CD4-positive, alpha-beta memory T cell (primary cell): Measurements from ENCODE around the gene BCAR1. TPM values are rescaled to one million over a fixed set of nuclear protein-coding genes. Genes with fewer than 3 reads are reported as not detected.
A peak's percentile ranks its signal among the peaks of the same experiment; 100 is the strongest.

Experiments
- CTCF ChIA-PET: fragments of 350-600 bp; sonication (Branson Sonifier 250); formaldehyde crosslinking; loops from one replicate; lab custom pipeline; 2021; ENCODE audit warnings: inconsistent platforms; ENCODE audit not compliant: partially characterized antibody; lab: Charles Lee
- POLR2A ChIA-PET: fragments of 350-600 bp; sonication (Branson Sonifier 250); formaldehyde crosslinking; loops from one replicate; lab custom pipeline; 2021; ENCODE audit not compliant: partially characterized antibody; lab: Charles Lee
- DNase-seq, 5 donors: peaks; one replicate each; pipeline versions ENCODE4 v3.0.0 to v3.0.0-alpha.2; 2020 to 2022; ENCODE audit warnings: mixed read lengths in 1 of 5
- H3K27ac ChIP-seq: one replicate; pipeline ENCODE4 v1.7.0; 2013; ENCODE audit warnings: low read depth, low read length
- H3K27me3 ChIP-seq: 2 replicates; pipeline ENCODE4 v1.7.0; 2013; ENCODE audit warnings: mild to moderate bottlenecking, low read length, moderate library complexity; ENCODE audit not compliant: insufficient read depth
- H3K36me3 ChIP-seq: 2 replicates; pipeline ENCODE4 v1.7.0; 2013; ENCODE audit warnings: mild to moderate bottlenecking, low read length, moderate library complexity; ENCODE audit not compliant: insufficient read depth
- H3K4me1 ChIP-seq: 2 replicates; pipeline ENCODE4 v1.7.0; 2013; ENCODE audit warnings: mild to moderate bottlenecking, low read length, moderate library complexity; ENCODE audit not compliant: insufficient read depth
- H3K4me3 ChIP-seq, 2 donors: one replicate each; pipeline ENCODE4 v1.7.0; 2013; ENCODE audit warnings: low read length in 2 of 2, mild to moderate bottlenecking in 1 of 2
- H3K9me3 ChIP-seq, 2 donors: one replicate each; pipeline ENCODE4 v1.7.0; 2013; ENCODE audit warnings: low read length in 2 of 2, control low read depth in 1 of 2; ENCODE audit not compliant: control insufficient read depth in 1 of 2
- H3K27ac Mint-ChIP-seq, 7 donors: one replicate each; pipeline ENCODE4 v1.8.0; 2020 to 2021; ENCODE audit warnings: mixed read lengths in 7 of 7, mild to moderate bottlenecking in 6 of 7, inconsistent platforms in 3 of 7, moderate library complexity in 3 of 7
- H3K27me3 Mint-ChIP-seq, 2 donors: one replicate each; pipeline ENCODE4 v1.8.0; 2020 to 2021; ENCODE audit warnings: mixed read lengths in 2 of 2
- H3K36me3 Mint-ChIP-seq, 2 donors: one replicate each; pipeline ENCODE4 v1.8.0; 2020 to 2021; ENCODE audit warnings: mixed read lengths in 2 of 2, inconsistent platforms in 1 of 2, mild to moderate bottlenecking in 1 of 2
- H3K4me1 Mint-ChIP-seq, 4 donors: one replicate each; pipeline ENCODE4 v1.8.0; 2020 to 2021; ENCODE audit warnings: mixed read lengths in 4 of 4, mild to moderate bottlenecking in 1 of 4
- H3K4me3 Mint-ChIP-seq, 8 donors: one replicate each; pipeline ENCODE4 v1.8.0; 2020 to 2021; ENCODE audit warnings: mixed read lengths in 8 of 8, mild to moderate bottlenecking in 7 of 8, moderate library complexity in 6 of 8, inconsistent platforms in 3 of 8
- H3K9me3 Mint-ChIP-seq, 8 donors: one replicate each; pipeline ENCODE4 v1.8.0; 2020 to 2021; ENCODE audit warnings: mixed read lengths in 8 of 8, mild to moderate bottlenecking in 5 of 8, inconsistent platforms in 3 of 8, moderate library complexity in 1 of 8
- intact Hi-C: fragments of 100-400 bp; cut with micrococcal nuclease; formaldehyde crosslinking; loops from one replicate; pipeline ENCODE4 v1.15.1; 2023
- polyA plus RNA-seq, 2 donors: library from polyadenylated mRNA; unstranded; fragments of 300-500 nt; fragmentation: Illumina TruSeq; gene quantifications; one replicate each; pipeline ENCODE4 v1.2.3, GENCODE V29; 2021
- total RNA-seq, 2 experiments: library from RNA; stranded (reverse); gene quantifications; one replicate each; pipeline ENCODE4 v1.2.3, GENCODE V29; 2021

Gene BCAR1
- total and polyA plus RNA-seq, 4 experiments from 2014 or later, result 0.30 to 0.36 TPM; not detected in 2

DNA sequence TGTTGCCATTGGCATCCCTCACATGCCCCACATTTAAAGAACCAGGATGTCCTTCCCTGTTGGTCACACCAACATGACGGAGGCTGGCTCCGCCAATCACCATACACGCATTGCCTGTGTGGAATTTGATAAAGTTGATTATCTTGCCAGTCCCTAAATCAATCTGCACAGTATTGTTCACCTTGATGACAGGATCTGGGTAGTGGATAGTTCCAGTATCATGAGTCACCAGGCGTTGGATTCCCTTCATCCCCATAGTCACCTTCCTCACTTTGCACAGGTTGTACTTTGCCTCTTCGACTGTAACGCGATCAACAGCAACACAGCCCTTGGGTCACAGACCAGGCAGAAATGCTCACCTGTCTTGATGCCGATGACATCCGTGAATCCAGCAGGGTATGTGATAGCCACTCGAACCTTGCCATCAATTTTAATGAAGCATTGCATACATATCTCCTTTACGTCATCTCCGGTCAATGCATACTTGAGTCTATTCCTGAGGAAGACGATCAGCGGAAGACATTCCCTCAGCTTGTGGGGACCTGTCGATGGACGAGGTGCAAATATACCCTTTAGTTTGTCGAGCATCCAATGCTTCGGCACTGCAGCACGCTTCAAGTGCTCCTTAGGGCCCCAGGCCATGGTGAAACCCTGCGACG is 58.7 kb downstream of the BCAR1 start:
- no peaks in the 10 kb centered on the region for H3K9me3 ChIP-seq
- no peaks in the 10 kb centered on the region for H3K9me3 Mint-ChIP-seq
- DNase-seq, result no peak
- H3K27ac ChIP-seq, result no peak overlapping the region
- H3K36me3 Mint-ChIP-seq, result no peaks in the 10 kb centered on the region
- H3K36me3 ChIP-seq, result no peaks in the 10 kb centered on the region
- peaks cover 3% of the 10 kb centered on the region for H3K27me3 ChIP-seq
- no peak overlapping the region for H3K27ac Mint-ChIP-seq
- peaks cover 5 to 9% of the 10 kb centered on the region in 2 donors for H3K27me3 Mint-ChIP-seq
- no peaks in the 10 kb centered on the region for H3K4me1 Mint-ChIP-seq
- CTCF ChIA-PET, result no interaction called here
- intact Hi-C loops, result no loop called here
- POLR2A ChIA-PET, result no interaction called here
- H3K4me1 ChIP-seq, result no peaks in the 10 kb centered on the region
- H3K4me3 Mint-ChIP-seq, result no peak overlapping the region
- no peak overlapping the region for H3K4me3 ChIP-seq

DNA sequence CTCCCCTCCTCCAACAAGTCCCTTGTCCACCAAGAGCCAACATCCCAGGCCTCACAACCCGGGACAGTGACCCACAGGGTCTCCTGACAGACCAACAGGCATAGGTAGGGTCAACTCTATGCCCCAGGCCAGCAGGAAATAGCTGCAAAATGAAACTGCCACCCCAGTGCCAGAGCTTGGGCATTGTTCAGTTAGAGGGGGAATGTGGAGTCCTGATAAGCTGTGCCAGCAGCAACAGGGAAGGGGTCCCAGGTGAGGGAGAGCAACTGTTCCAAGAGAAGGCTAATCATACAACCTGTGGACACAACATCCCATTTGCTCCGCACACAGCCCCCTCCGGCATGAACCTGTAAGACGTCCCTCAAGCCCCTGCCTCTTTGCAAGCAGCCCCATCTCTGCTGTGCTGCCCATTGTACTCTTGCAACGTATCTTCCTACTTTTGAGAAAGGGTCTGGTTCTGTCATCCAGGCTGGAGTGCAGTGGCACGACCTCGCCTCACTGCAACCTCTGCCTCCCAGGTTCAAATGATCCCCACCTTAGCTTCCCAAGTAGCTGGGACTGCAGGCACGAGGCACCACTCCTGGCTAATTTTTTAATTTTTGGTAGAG is 61.7 kb downstream of the BCAR1 start:
- H3K27ac Mint-ChIP-seq, result no peak overlapping the region
- DNase-seq, result no peak
- intact Hi-C loops, result no loop called here
- H3K9me3 Mint-ChIP-seq, result peaks cover 0 to under 1% (median 0%) of the 10 kb centered on the region in 8 donors
- CTCF ChIA-PET, result interaction anchor here (3.4 kb wide), 1 partner anchor 9 kb away, joined by 17 read pairs; no protein-coding TSS in a partner anchor
- H3K36me3 Mint-ChIP-seq, result no peaks in the 10 kb centered on the region
- H3K4me3 ChIP-seq, result no peak overlapping the region
- H3K4me3 Mint-ChIP-seq, result no peak overlapping the region
- no peaks in the 10 kb centered on the region for H3K9me3 ChIP-seq
- no peaks in the 10 kb centered on the region for H3K36me3 ChIP-seq
- POLR2A ChIA-PET, result no interaction called here
- H3K4me1 Mint-ChIP-seq, result no peaks in the 10 kb centered on the region
- H3K27ac ChIP-seq, result no peak overlapping the region
- no peaks in the 10 kb centered on the region for H3K4me1 ChIP-seq
- peaks cover 3 to 4% of the 10 kb centered on the region in 2 donors for H3K27me3 Mint-ChIP-seq
- H3K27me3 ChIP-seq, result peaks cover 3% of the 10 kb centered on the region

DNA sequence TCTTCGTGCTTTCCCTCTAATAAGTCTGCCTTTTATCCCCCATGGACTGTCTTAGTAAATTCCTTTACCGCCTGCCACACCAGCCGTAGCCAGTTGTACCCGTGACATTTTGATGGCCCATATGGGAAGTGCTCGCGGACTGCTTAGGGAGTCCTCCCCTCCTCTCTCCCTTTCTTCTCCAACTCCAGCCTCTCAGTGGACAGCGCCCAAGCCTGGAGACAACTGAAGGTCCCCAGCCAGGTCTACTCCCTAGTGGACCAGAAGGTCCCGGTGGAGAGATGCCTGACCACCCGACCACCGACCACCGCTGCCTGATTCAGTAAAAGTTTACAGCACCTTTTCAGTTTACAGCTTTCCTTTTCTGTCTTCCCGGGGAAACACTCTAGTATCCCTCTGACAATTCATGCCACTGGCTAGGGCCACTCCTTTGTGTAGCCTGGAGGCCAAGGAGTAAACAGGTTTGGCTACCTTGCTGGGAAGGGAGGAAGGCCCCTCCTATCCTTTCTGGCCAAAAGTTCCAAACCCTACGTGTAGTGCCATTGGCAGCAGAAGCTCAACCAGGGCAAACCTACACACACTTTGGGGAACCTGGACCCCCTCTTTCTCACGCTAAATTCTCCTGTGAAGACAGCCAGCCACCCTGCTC is 62.5 kb downstream of the BCAR1 start:
- Histone ChIP-seq H3K27me3 (peaks cover 3% of the 10 kb centered on the region), H3K36me3 (no peaks in the 10 kb centered on the region), H3K27ac (no peak overlapping the region), H3K4me1 (no peaks in the 10 kb centered on the region), H3K4me3 (no peak overlapping the region), H3K9me3 (no peaks in the 10 kb centered on the region)
- Mint-ChIP-seq H3K4me1 (no peaks in the 10 kb centered on the region), H3K9me3 (peaks cover 0 to 2% (median 0%) of the 10 kb centered on the region in 8 donors), H3K4me3 (no peak overlapping the region), H3K27ac (peak overlapping the region in 1 of 7 donors; percentile 23), H3K27me3 (peaks cover 3 to 4% of the 10 kb centered on the region in 2 donors), H3K36me3 (no peaks in the 10 kb centered on the region)
- ChIA-PET CTCF (interaction anchor here (3.4 kb wide), 1 partner anchor 10 kb away, joined by 17 read pairs; no protein-coding TSS in a partner anchor), POLR2A (no interaction called here)
- DNase-seq, result no peak
- intact Hi-C loops, result no loop called here

DNA sequence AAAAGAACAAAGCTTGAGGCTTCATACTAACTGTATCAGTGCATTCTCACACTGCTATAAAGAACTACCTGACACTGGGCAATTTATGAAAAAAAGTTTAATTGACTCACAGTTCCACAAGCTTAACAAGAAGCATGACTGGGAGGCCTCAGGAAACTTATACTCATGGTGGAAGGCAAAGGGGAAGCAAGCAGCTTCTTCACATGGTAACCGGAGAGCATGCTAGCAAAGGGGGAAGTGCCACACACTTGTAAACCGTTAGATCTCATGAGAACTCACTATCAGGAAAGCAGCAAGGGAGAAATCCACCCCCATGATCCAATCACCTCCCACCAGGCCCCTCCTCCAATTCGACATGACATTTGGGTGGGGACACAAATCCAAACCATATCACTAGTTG is 69.8 kb downstream of the BCAR1 start:
- CTCF ChIA-PET, result interaction anchor here (1.0 to 1.1 kb wide), 2 partner anchors 18 to 223 kb away, joined by 3 to 4 read pairs; no protein-coding TSS in a partner anchor
- no peaks in the 10 kb centered on the region for H3K36me3 ChIP-seq
- intact Hi-C loops, result no loop called here

DNA sequence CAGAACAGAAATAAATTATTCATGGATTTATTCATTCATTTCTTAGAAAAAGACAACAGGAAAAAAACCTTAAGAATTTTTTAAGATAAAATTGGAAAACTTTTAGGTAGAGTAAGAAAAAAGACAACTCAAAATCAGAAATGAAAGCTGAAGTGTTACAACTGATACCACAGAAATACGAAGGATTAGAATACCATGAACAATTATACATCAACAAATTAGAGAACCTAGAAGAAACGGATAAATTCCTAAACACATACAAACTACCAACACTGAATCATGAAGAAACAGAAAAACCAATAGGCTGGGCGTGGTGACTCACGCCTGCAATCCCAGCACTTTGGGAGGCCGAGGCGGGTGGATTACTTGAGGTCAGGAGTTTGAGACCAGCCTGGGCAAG is 72.2 kb downstream of the BCAR1 start:
- no peak for DNase-seq
- CTCF ChIA-PET, result no interaction called here
- H3K9me3 ChIP-seq, result peaks cover 0 to 17% of the 10 kb centered on the region in 2 donors
- H3K4me3 ChIP-seq, result no peak overlapping the region
- Mint-ChIP-seq H3K9me3 (peaks cover 3 to 41% (median 34%) of the 10 kb centered on the region in 8 donors), H3K36me3 (peaks cover 10 to 19% of the 10 kb centered on the region in 2 donors), H3K27ac (no peak overlapping the region), H3K27me3 (no peaks in the 10 kb centered on the region), H3K4me1 (no peaks in the 10 kb centered on the region), H3K4me3 (no peak overlapping the region)
- intact Hi-C loops, result no loop called here
- H3K27me3 ChIP-seq, result no peaks in the 10 kb centered on the region
- H3K27ac ChIP-seq, result no peak overlapping the region
- no peaks in the 10 kb centered on the region for H3K36me3 ChIP-seq
- H3K4me1 ChIP-seq, result no peaks in the 10 kb centered on the region
- POLR2A ChIA-PET, result no interaction called here

More for the DNA sequence above, 69.8 kb downstream of the BCAR1 start:
- Mint-ChIP-seq H3K27ac (no peak overlapping the region), H3K36me3 (peaks cover 4 to 11% of the 10 kb centered on the region in 2 donors), H3K9me3 (peaks cover 0 to 22% (median 17%) of the 10 kb centered on the region in 8 donors), H3K4me3 (no peak overlapping the region), H3K27me3 (peaks cover 0 to 1% of the 10 kb centered on the region in 2 donors), H3K4me1 (no peaks in the 10 kb centered on the region)
- Histone ChIP-seq H3K27me3 (no peaks in the 10 kb centered on the region), H3K9me3 (peaks cover 0 to 8% of the 10 kb centered on the region in 2 donors), H3K27ac (no peak overlapping the region), H3K4me3 (no peak overlapping the region), H3K4me1 (no peaks in the 10 kb centered on the region)
- POLR2A ChIA-PET, result no interaction called here
- DNase-seq, result no peak

Other genes with a start within 250 kb of the BCAR1 start
- under 1 TPM; 0.17 to 0.20 TPM for gene LDHD, start 134.8 kb downstream of the BCAR1 start, total RNA-seq
- under 1 TPM in 1 of 2 donors, not detected in 1; 0.09 TPM for gene LDHD, start 134.8 kb downstream of the BCAR1 start, polyA plus RNA-seq
- gene ZFP1, start 103.1 kb downstream of the BCAR1 start, total RNA-seq, result 10 to 100 TPM; 11.7 to 13.4 TPM
- 10 to 100 TPM; 18.4 to 22.3 TPM for gene ZFP1, start 103.1 kb downstream of the BCAR1 start, polyA plus RNA-seq
- not detected for gene CTRB2, start 44.5 kb downstream of the BCAR1 start, total RNA-seq
- gene CTRB2, start 44.5 kb downstream of the BCAR1 start, polyA plus RNA-seq, result not detected
- gene CTRB1, start 32.6 kb downstream of the BCAR1 start, total RNA-seq, result not detected
- not detected for gene CTRB1, start 32.6 kb downstream of the BCAR1 start, polyA plus RNA-seq
- gene CFDP1, start 181.9 kb upstream of the BCAR1 start, total RNA-seq, result 10 to 100 TPM; 41.8 to 42.4 TPM
- 10 to 100 TPM; 37.1 to 42.0 TPM for gene CFDP1, start 181.9 kb upstream of the BCAR1 start, polyA plus RNA-seq
- 10 to 100 TPM; 50.7 to 54.3 TPM for gene TMEM170A, start 213.1 kb upstream of the BCAR1 start, total RNA-seq
- 10 to 100 TPM; 40.6 to 44.1 TPM for gene TMEM170A, start 213.1 kb upstream of the BCAR1 start, polyA plus RNA-seq
- gene CHST6, start 243.8 kb upstream of the BCAR1 start, total RNA-seq, result under 1 TPM in 1 of 2 experiments, not detected in 1; 0.06 TPM
- not detected for gene CHST6, start 243.8 kb upstream of the BCAR1 start, polyA plus RNA-seq